GM19035 (cell line): ENCODE data around the gene HIPK2.
"Not testable (repeated sequence)": the region's sequence is repeated elsewhere in the genome, so short reads cannot be mapped to it uniquely, and the experiment has no call there.

Source experiments
- ATAC-seq: cut with Tn5 transposase; IDR thresholded peaks from one replicate; pipeline ENCODE4 v1.9.1; 2021; ENCODE audit not compliant: unreplicated experiment

The HIPK2 gene

DNA sequence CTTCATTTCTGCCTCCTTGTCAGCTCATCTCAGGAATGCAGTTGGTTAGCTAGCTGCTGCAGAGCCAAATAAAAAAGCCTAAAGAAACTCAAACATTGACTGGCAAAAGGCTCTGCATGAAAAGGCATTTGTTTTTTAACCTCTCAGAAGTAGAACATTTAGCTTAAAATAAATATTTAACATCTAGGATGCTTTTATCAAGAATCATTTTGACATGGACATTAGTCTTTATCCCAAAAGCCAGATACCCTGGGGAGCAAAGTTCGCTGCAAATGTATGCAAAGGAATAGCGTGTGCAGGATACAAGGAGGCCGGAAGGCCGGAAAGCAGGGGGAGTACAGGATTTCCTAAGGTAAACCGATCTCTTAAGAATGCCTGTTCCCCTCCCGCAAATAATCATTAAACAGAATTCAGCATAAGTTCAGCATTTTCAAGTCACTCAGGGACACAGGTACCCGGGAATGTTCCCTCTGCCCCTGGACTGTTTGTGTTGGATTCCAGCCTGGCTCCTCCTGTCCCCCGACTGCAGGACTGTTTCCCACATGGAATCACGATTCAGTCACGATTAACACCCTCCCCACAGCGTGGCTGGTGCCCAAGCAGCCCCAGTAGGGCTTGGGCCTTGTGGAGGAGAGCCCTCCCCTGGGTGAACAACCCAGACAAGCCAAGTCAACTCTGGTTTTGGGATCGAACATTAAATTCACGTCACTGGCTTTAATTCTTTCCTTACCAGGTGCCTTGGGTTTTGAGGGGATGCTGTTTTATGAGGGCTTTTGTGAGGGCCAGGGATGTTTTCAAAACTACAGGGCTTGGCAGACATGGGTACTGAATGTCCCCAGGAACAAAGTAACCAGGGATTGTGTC lies 97.8 kb downstream of the HIPK2 start:
- ATAC-seq, result no peak

DNA sequence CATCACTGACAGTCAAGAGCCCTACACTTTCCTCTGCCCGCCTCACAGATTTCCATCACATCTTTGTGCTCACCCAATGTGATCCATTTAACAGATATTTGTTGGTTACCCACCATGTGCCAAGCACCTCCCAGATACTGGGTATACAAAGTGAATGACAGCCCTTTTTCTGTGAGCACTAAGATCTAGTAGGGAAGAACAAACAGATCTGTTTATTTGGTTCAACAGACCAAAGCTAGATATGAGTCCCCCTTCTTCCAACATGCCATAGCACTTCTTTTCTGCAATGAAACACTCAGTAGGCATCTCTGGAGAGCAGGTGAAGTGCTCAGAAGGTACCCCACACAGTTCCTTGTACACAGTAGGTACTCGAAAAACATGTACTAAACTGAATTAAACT lies 101.4 kb downstream of the HIPK2 start:
- ATAC-seq, result no peak

DNA sequence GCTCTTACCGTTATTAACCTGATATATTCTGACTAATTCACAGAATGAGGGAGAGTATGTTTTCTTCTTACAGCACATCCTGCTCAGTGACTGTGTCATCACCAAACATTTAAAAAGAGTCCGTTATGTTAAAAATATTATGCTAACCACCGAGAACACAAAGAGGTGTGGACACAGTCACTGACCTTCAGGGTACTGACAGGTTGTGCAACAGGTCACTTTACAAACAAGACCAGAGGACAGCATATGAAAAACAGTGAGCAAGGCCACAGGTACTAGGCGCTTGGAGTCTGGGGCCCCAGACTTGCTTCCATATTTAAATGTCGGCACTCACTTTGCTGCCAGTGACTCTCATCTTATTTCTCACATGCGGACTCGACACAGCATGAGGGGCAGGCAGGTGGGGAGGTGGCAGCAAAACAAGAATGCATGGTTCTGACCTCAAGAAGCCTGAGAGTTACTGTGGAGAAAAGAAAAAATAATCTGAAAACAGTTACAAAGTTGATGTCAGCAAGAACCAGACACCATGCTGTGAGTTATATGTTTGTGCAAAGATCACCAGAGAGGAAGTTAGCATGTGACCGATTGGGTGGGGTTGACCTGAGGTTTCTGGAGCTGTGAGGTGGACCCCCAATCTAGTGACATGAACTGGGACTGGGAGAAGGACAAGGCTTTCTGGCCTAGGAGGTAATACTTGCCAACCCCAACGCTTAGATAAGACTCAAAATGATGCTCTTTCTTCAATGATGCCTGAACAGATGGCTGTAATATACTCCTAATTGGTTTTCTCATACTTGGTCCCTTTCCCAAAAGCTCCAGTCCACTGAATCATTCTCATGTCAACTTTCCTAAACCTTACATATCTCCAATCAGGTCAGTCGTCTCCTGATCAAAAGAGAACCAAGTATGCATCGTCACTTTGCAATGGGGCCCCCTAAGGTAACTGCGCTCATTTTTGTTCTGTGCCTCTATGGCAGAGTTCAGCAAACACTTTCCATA lies 102.4 kb downstream of the HIPK2 start:
- ATAC-seq, result peak; percentile 30

DNA sequence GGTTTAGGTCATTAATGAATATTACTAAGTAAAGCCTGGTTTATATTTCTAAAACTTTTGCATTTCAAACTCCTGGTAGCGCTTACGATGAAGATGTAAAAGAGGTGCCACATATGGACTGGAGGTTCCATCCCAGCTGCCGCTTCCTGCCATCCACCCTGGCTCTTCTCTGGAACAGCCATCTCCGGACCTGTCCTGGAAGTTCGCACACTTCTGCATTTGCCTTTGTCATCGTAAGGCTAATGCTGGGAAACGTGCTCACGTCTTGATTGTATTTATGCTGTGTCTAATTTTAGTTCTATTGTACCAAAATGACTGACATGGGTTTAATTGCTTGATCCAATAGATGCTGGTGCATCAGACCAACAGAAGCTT lies 103.1 kb downstream of the HIPK2 start:
- ATAC-seq, result no peak

DNA sequence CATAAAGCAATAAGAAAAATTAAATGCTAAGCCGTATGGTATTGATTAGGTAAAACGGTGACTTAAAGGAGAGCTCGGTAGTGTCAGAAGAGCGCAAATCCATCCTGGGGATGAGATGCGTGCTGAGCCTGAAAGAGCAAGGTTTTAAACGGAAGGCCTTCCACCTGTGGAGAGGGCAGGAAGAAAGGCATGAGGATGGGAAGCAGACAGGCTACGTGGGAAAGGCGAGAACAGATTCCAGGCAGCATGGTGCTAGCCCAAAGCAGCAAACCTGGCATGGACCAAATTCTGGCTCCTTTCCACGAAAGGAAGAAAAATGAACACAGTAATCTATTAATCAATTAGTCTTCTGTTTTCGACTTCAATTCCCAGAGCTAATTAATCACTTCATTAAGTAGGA lies 103.5 kb downstream of the HIPK2 start:
- ATAC-seq, result no peak

DNA sequence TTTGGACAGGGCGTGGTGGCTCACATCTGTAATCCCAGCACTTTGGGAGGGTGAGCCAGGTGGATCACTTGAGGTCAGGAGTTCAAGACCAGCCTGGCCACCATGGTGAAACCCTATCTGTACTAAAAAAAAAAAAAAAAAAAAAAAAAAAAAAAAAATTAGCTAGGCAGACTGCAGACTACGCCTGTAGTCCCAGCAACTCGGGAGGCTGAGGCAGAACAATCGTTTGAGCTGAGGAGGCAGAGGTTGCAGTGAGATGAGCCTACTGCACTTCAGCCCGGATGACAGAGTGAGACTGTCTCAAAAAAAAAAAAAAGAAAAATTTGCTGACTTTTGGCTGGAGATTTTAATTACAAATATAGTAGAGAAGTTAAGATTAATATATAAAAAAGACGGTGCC lies 104.0 kb downstream of the HIPK2 start:
- no peak for ATAC-seq

DNA sequence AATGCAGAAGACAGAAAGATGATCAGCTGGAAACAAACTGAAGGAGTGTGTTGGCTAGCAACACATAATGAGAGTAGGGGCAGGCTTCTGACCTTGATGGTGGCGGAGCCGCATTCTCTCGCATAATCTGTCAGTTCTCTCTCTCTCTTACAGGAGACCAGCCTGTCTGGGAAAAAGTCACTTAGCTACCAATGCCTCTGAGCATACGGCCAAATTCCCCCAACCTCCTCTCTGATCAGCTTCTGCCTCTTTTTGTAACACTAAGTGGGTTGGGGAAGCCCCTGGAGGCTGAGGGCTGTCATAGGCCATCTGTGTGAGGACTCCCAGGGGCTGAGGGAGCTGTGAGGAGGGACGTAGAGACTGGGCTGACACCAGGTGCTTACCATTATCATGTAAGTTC lies 104.6 kb downstream of the HIPK2 start:
- ATAC-seq, result peak; percentile 86

DNA sequence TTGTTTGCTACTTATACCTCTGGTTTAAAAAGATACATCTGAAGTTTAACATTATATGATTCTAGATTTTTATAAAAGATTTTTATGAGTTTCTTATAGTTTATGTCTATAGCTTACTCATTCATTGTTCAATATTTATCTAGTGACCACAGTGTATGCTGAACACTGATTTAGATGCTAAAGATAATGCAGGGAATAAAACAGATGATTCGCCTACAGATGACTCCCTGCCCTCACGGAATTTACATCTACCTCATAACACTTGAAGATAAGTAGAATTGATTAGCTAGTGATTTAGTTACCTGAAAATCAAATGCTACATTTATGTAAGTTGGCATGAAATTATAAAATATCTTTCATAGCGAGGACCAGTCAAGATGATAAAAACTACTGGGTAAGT lies 105.8 kb downstream of the HIPK2 start:
- ATAC-seq, result no peak

DNA sequence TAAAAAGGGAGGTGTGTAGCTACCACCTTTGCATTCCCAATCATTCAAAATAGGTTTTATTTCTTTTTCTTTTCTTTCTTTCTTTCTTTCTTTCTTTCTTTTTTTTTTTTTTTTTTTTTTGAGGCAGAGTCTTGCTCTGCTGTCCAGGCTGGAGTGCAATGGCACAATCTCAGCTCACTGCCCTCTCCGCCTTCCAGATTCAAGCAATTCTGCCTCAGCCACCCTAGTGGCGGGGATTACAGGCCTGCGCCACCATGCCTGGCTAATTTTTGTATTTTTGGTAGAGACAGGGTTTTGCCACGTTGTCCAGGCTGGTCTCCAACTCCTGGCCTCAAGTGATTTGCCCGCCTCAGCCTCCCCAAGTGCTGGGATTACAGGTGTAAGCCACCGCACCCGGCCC lies 107.1 kb downstream of the HIPK2 start:
- not testable (repeated sequence) for ATAC-seq

DNA sequence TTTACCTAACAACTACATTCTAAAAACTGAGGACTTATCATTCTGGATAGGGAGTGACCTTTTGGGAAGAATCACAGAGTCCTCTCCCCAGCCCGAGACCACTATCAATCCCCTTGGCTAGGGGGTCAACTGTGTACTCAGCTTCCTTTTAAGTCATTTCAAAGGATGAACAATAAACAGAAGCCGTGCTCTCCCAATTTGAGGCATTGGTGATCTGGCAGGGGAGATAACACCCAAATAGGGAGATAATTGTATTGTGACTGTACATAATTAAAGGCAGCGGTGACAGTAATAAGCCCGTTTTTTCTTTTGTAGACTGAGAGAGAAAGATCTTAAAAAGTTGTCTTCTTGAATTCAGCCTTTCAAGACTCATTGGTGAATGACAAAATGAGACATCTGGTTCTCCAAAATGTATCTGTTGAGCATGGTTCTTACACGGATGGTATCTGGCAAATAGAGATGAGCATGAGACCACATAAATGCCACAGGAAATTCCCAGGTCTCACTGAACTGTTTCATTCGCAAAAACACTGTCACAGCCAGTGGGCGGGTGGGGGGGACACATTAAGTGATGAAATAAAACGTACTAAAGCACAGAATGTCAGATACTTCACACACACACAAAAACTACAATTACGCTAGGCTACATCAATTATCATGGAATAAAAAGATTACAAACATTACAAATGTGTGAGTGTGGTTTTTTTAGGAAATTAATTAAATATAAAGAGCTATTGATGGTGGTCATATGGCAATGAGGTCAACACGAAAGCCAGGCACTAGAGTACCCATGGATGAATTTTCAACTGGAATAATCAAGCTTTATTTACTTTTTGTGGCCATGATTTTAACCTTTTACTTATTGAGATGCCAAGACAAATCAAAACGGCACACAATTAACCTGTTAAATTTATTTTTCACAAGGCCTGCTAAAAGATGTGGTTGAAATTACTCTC lies 108.4 kb downstream of the HIPK2 start:
- no peak for ATAC-seq

DNA sequence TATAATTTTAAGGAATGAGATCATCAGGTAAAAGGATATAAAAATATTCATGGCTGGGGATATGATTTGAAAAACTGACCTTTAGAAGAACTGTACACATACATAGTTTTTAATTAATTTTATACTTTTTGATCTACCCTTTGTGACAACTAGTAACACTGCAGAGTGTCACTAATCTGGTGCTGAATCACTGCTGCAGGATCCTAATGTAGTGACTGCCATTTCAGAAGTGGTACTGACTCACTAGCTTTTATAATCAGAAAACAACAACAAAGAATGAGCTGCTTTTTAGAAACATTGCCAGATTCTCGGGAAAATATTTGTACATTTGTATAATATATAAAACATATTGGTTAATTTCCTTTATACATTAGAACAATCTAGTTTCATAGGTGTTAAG lies 110.4 kb downstream of the HIPK2 start:
- ATAC-seq, result no peak

DNA sequence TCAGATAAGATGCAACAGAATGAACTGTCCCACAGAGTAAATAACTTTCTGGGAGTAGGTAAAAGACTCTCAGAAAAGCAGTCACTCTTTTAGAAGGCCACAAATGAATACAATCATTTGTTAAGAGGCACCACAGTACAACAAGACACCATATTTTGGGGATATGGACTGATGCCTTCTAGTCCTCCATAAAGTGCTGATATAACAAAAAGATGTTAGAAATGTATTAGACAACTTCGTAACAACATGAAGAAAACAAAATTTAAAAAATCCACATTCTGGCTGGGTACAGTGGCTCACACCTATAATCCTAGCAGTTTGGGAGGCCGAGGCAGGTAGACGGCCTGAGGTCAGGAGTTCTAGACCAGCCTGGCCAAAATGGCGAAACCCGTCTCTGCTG lies 111.3 kb downstream of the HIPK2 start:
- ATAC-seq, result no peak

DNA sequence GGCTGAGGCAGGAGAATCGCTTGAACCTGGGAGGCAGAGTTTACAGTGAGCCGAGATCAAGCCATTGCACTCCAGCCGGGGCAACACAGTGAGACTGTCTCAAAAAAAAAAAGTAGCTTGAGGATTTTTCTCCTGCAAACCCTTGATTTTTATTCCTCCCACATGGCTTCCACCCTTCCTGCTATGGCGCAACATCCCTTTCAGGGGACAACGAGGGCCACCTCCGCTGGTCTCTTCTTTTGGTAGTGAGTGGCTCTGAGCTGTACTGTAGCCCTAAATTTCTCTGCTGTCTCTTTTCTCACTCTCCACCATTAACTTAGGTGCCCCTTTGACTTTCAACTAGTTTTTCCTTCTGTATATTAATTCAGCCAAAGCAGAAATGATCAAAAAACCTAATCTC lies 113.4 kb downstream of the HIPK2 start:
- ATAC-seq, result no peak

DNA sequence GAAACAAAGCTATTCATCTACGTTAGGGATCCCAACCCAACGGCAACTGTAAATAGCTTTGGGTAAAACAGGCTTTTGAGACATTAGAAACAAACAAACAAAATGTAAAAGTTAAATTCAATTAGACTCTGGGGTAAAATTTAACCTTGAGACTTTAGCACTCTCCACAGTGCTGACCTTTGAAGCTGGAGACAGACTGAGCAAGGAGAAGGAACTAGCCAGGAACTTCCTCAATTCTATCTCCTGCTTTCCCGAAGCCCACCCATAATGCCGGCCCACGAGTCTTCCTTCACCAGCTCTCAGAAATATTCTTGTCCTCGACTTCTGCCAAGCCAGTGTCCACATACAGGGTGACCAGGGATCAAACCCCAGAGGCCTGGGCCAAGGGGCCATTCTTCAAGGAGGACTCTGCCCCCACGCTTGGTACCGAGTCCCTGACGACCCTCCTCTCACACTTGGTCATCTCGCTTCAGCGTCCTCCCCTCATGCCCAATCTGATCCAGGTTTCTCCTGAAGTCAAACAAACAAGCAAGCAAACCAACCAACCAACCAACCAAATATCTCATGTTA lies 114.1 kb downstream of the HIPK2 start:
- no peak for ATAC-seq

DNA sequence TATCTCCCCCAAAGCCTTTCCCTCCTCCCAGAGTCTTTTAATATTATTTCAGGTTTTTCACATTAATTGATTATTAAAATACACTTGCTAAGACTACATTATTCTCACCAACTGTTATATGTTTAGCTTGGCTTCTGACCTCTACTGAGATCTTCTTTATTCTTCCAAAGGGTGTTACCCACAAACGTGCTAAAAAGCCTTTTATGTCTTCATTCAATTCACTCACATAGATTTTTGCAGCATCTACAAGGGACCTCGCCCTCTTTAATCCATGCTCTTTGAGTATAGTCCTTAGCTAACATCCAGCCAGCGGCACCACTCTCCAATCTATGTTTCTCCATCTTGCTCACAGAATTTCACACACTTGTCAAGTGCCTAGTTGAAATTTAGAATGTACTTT lies 115.9 kb downstream of the HIPK2 start:
- no peak for ATAC-seq

DNA sequence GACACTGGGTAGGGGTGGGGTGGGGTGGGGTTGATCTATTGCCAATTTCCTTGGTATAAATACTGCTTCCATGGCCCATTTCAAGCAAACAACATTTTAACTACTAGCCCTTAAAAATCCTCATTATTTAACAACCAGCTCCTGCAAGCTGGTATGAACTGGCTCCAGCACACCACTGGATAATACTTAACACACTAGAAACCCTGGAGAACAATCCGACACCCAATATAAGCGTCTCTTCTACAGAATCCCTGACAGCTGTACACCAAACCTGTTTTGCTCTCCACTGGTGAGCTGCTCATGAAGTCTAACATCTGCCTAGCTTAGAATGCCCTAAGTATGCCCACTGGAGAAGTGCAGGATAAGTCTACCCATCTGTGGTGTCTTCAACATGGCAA lies 116.8 kb downstream of the HIPK2 start:
- ATAC-seq, result no peak

DNA sequence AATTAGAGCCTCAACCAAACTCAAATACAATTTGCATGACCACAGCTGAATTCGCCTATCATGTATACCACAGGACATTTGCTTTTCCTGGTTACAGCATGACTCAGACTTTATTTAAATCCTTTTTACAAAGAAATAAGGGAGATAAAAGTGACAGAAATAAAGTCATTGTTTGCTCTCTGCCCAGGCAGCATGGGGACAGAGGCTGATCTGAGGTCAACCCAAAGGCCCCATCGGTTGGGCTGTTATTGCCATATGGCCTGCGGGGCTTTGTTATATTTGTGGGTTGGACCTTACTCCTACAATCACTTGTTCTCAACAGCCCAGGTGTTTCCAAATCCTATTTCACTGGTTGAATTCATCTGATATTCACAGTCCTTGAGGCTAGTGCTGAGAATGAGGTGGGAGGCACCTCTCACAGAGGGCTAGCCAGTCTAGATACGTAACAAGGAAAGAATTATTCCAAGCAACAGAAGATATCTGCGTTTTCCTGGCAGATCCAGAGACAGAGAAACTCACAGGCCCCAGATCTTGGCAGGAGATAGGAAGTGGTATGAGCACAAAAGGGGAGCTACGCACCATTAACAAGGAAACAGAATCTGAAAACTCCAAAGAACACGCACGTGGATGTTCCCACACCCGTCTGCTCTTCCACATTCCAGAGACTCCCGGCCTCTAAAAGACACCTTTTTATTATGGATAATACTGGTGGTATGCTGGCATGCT lies 117.3 kb downstream of the HIPK2 start:
- ATAC-seq, result no peak

DNA sequence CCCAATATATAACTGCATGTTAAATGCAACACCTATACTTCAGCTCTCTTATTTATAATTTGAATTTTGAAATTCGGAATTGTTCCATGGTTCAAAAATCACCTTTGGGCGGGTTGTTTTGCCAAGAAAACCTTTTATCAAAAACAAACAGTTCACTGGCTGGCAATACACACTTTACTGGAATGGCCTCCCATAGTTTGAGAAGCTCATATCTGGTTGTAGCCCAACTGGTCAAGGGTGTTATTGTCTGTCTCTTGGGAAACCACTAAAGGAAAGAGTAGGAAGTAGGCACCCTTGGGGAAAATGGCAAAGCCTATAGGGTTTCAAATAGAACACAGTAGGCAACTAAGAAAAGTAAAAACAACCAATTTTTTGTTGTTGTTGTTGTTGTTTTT lies 117.9 kb downstream of the HIPK2 start:
- no peak for ATAC-seq

DNA sequence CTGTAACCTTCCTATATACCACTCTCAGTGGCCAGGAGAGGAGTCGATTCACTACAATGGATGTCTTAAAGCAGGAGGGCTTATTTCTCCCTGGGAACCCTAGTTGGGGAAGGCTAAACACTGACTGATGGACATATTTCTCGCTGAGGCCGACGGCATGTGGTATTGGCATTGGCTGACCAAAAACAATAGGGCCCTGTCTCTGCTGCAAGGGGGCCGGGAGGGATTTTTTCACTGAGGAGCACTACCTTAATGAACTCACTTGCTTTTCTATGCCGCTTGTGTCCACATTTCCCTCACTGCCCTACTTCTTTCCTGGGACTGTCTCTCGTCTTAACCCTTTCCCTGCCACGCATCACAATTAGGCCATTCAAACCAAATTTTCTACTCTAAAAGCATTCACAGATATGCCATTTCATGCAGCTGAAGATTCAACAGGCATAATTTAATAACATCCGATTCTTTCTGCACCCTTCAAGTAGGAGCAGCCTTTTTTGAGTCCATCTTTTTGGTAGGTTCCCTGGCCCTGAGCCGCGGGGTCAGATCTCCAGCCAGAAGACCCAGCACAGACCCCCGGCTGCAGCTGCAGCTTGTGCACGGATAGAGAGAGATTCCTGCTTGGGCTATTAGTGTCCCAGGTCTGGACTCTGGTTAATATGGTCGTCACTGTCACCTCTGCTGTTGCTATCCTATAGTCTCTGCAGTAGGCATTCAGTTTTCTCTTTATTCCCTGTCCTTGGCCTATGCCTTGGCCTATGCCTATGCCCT lies 118.7 kb downstream of the HIPK2 start:
- no peak for ATAC-seq
